Measurements from ENCODE around the gene RGS3.

DNA sequence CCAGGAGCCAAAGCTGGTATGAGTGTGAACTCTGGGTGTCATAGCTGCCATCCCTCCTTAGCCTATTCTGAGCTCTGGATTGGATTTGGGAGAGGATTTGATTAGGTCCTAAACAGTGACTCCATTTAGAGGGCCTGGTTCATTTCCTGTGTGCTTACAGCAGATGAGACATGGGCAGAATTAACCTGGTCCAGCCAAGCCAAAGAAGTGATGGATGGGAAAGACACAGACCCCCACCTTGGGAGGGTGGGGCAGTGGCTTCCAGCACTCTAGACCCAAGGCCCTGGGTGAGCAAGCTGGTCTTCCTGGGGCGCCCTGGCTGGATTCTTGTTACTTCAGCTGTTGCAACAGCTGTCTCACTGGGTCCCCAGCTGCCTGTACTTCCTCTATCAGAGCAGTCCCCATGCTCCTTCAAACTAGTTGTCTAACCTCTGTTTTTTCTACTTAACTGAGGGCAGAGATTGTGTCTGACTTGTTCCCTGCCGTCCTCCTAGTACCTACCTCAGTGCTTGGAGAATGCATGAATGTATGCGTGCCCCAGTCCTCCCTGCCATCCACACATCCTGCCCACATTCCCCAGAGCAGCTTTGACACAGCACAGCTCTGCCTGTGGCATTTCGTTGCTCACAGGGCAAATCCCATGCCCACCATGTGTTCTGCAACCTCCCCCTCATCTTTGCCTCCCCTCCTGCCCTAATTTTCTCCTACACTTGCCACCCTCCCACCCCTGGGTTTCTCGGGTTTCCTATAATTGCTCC, 115.9 kb downstream of the RGS3 start:
- no peak for TF ChIP-seq JUN (CRISPR knock-in tag; IDR thresholded peaks at IDR 0.05)
- TF ChIP-seq IRF2 (CRISPR knock-in tag; IDR thresholded peaks at IDR 0.05; ENCODE audit: borderline replicate concordance, low read depth) = no peak
- TF ChIP-seq ESRRA (CRISPR knock-in tag; IDR thresholded peaks at IDR 0.05; ENCODE audit: borderline replicate concordance) = no peak
- no peak for TF ChIP-seq CREB1 (CRISPR knock-in tag; IDR thresholded peaks at IDR 0.05)
